Fibroblast of mammary gland (primary cell): ENCODE measurements around the gene NOS1.
A peak's percentile ranks its signal among the peaks of the same experiment; 100 is the strongest.
"Not testable (repeated sequence)": the region's sequence is repeated elsewhere in the genome, so short reads cannot be mapped to it uniquely, and the experiment has no call there.

Experiments used
- DNase-seq: peaks from one replicate; pipeline ENCODE4 v3.0.0-alpha.2; 2010; ENCODE audit warnings: low read depth
- H3K4me3 ChIP-seq: 2 replicates; pipeline ENCODE4 v1.5.1; 2011; ENCODE audit warnings: low read depth, mild to moderate bottlenecking, low read length, moderate library complexity; ENCODE audit not compliant: control insufficient read depth
- CTCF ChIP-seq: conservative IDR thresholded peaks from 2 replicates; pipeline ENCODE4 v1.5.1; 2011; ENCODE audit warnings: low read depth, low read length, inconsistent platforms; ENCODE audit not compliant: control insufficient read depth, insufficient read depth

NOS1 gene

GRCh38 chr12:117207675-117208074 is 153.8 kb downstream of the NOS1 start:
- H3K4me3 ChIP-seq = no peak overlapping the region
- no peak for DNase-seq
- no peak for TF ChIP-seq CTCF

GRCh38 chr12:117202556-117202955 is 158.9 kb downstream of the NOS1 start:
- no peak for DNase-seq
- no peak overlapping the region for H3K4me3 ChIP-seq
- TF ChIP-seq CTCF = no peak

- no peak overlapping the region for H3K4me3 ChIP-seq
- TF ChIP-seq CTCF = no peak
- DNase-seq = no peak
Measured at GRCh38 chr12:117202033-117202432, 159.4 kb downstream of the NOS1 start.

- DNase-seq, H3K4me3 ChIP-seq: not testable (repeated sequence)
Measured at GRCh38 chr12:117199956-117200744, 161.3 kb downstream of the NOS1 start.

GRCh38 chr12:117196334-117196733 is 165.1 kb downstream of the NOS1 start:
- H3K4me3 ChIP-seq, DNase-seq: not testable (repeated sequence)

- not testable (repeated sequence) for H3K4me3 ChIP-seq, DNase-seq
Measured at GRCh38 chr12:117195027-117195426, 166.4 kb downstream of the NOS1 start.

GRCh38 chr12:117193903-117194302 is 167.5 kb downstream of the NOS1 start:
- H3K4me3 ChIP-seq = no peak overlapping the region
- DNase-seq = no peak
- TF ChIP-seq CTCF = no peak

GRCh38 chr12:117192581-117192980 is 168.8 kb downstream of the NOS1 start:
- not testable (repeated sequence) for H3K4me3 ChIP-seq, DNase-seq

- H3K4me3 ChIP-seq = no peak overlapping the region
- TF ChIP-seq CTCF = no peak
- DNase-seq = peak; percentile 57
Measured at GRCh38 chr12:117192057-117192456, 169.4 kb downstream of the NOS1 start.
